ENCODE data around the gene SYT1. TPM values are rescaled to one million over a fixed set of nuclear protein-coding genes. Genes with fewer than 3 reads are reported as not detected.

The SYT1 gene
- total RNA-seq, 3 donors from 2014 or later (not counting 1 experiment from before 2014, with no cell fraction given) = not detected

DNA sequence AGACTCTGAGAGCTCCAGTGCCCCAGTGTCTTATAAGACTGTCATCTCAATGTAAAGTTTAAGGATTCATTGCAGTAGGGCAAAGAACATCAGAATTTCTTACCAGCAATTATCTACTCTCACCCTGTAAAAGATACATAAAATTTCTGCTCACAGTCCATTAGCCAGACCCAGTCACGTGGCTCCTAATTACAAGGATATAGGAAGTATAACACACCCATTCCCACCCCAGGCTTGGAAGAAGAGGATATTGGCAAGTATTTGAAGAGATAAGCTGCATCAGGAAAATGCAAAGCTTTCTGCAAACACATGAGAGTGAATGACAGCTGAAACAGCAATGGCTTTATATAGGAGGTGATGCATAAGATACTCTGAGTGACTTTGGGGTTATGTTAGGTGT, 14.3 kb downstream of the SYT1 start:
- no peak overlapping the region for H3K27ac Mint-ChIP-seq
- no peaks in the 10 kb centered on the region for H3K27me3 Mint-ChIP-seq (ENCODE audit: low read depth in 2 of 2)
- Histone ChIP-seq H3K27me3 (ENCODE audit: control insufficient read depth, insufficient read depth, low read length) (no peaks in the 10 kb centered on the region), H3K4me1 (ENCODE audit: control insufficient read depth, insufficient read depth, low read length) (no peaks in the 10 kb centered on the region), H3K9me3 (ENCODE audit: control insufficient read depth, insufficient read depth, low read length) (no peaks in the 10 kb centered on the region), H3K36me3 (ENCODE audit: control insufficient read depth, insufficient read depth, low read length) (no peaks in the 10 kb centered on the region), H3K4me3 (ENCODE audit: low read length) (no peak overlapping the region), H3K27ac (ENCODE audit: low read length) (no peak overlapping the region)
- intact Hi-C loops (cut with micrococcal nuclease) = no loop called here
- TF ChIP-seq, protein P1, sequence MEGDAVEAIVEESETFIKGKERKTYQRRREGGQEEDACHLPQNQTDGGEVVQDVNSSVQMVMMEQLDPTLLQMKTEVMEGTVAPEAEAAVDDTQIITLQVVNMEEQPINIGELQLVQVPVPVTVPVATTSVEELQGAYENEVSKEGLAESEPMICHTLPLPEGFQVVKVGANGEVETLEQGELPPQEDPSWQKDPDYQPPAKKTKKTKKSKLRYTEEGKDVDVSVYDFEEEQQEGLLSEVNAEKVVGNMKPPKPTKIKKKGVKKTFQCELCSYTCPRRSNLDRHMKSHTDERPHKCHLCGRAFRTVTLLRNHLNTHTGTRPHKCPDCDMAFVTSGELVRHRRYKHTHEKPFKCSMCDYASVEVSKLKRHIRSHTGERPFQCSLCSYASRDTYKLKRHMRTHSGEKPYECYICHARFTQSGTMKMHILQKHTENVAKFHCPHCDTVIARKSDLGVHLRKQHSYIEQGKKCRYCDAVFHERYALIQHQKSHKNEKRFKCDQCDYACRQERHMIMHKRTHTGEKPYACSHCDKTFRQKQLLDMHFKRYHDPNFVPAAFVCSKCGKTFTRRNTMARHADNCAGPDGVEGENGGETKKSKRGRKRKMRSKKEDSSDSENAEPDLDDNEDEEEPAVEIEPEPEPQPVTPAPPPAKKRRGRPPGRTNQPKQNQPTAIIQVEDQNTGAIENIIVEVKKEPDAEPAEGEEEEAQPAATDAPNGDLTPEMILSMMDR (IDR thresholded peaks at IDR 0.05) = no peak
- WGBS (ENCODE audit: insufficient coverage) = no CpG with 5 or more reads among the region's 1 CpG
- ATAC-seq = no peak
- no peak overlapping the region for H3K4me3 Mint-ChIP-seq
- no peaks in the 10 kb centered on the region for H3K4me1 Mint-ChIP-seq
- DNase-seq = no peak
- peaks cover 14 to 16% of the 10 kb centered on the region in 2 donors for H3K9me3 Mint-ChIP-seq
- H3K36me3 Mint-ChIP-seq = no peaks in the 10 kb centered on the region

DNA sequence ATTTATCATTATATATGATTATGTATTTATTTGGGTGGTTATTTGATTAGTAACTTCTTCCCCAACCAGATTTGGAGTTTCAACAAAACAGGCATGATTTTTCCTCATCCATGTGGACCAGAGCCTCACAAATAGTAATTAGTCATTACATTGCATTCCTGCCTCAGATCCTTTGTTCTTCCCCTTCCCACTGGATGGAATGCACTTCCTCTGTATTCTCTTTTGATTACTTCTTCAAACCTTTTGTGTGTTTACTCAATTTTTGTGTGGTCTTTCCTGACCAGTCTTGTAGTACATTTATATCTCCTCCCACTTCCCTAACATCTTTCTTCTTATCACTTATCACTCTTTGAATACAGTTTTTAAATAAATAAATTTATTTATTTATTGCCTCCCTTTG, 15.5 kb downstream of the SYT1 start:
- no peaks in the 10 kb centered on the region for H3K36me3 Mint-ChIP-seq
- ATAC-seq (no peak), DNase-seq (no peak)
- Histone ChIP-seq H3K36me3 (ENCODE audit: control insufficient read depth, insufficient read depth, low read length) (no peaks in the 10 kb centered on the region), H3K27me3 (ENCODE audit: control insufficient read depth, insufficient read depth, low read length) (no peaks in the 10 kb centered on the region), H3K4me1 (ENCODE audit: control insufficient read depth, insufficient read depth, low read length) (no peaks in the 10 kb centered on the region), H3K4me3 (ENCODE audit: low read length) (no peak overlapping the region), H3K9me3 (ENCODE audit: control insufficient read depth, insufficient read depth, low read length) (no peaks in the 10 kb centered on the region), H3K27ac (ENCODE audit: low read length) (no peak overlapping the region)
- intact Hi-C loops (cut with micrococcal nuclease) = no loop called here
- H3K9me3 Mint-ChIP-seq = peaks cover 12 to 13% of the 10 kb centered on the region in 2 donors
- H3K4me3 Mint-ChIP-seq = no peak overlapping the region
- H3K27ac Mint-ChIP-seq = no peak overlapping the region
- H3K27me3 Mint-ChIP-seq (ENCODE audit: low read depth in 2 of 2) = no peaks in the 10 kb centered on the region
- TF ChIP-seq, protein P1 (IDR thresholded peaks at IDR 0.05) = no peak
- H3K4me1 Mint-ChIP-seq = no peaks in the 10 kb centered on the region

DNA sequence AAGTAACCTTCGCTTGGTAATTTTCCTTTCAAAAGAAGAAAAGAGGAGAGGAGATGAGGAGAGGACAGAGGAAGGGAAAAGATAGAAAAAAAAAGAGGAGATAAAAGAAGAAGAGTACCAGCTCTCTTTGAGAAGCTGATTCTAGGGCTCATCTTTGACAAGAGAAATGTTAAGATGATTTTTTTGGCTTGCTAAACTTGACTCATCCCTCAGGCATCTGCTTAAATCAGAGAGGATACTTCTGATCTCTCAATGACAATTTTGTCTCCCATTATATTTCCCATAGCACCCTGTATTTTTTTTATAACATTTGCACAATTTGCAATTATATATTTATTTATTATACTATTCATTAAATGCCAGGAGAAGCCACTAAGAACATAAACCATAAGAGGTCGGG, 17.1 kb downstream of the SYT1 start:
- peaks cover 12 to 16% of the 10 kb centered on the region in 2 donors for H3K9me3 Mint-ChIP-seq
- H3K9me3 ChIP-seq (ENCODE audit: control insufficient read depth, insufficient read depth, low read length) = no peaks in the 10 kb centered on the region
- intact Hi-C loops (cut with micrococcal nuclease) = no loop called here

DNA sequence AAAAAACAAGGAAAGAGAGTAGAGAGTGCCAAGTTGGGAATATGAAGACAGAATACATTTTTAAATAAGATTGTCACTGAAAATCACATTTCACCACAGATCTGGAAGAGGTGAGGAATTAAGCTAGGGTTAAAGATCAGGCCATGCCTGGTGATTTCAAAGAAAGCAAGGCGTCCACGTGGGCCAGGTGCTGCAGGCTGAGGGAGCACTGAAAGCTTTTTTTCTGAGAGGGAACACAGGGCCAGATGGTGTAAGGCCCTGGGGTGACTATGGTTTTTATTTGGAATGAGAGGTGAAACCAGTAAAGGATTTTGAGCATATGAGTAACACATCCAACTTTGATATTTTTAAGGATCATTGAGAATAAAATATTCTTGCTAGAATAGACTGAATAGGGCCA, 20.9 kb downstream of the SYT1 start:
- 80% methylated on average over 2 of the region's 2 CpGs for WGBS (ENCODE audit: insufficient coverage)
- TF ChIP-seq, protein P1 (IDR thresholded peaks at IDR 0.05) = no peak
- no peak for ATAC-seq
- Histone ChIP-seq H3K4me3 (ENCODE audit: low read length) (no peak overlapping the region), H3K27me3 (ENCODE audit: control insufficient read depth, insufficient read depth, low read length) (no peaks in the 10 kb centered on the region), H3K9me3 (ENCODE audit: control insufficient read depth, insufficient read depth, low read length) (no peaks in the 10 kb centered on the region), H3K27ac (ENCODE audit: low read length) (no peak overlapping the region), H3K36me3 (ENCODE audit: control insufficient read depth, insufficient read depth, low read length) (no peaks in the 10 kb centered on the region), H3K4me1 (ENCODE audit: control insufficient read depth, insufficient read depth, low read length) (no peaks in the 10 kb centered on the region)
- intact Hi-C loops (cut with micrococcal nuclease) = no loop called here
- peaks cover 6 to 11% of the 10 kb centered on the region in 2 donors for H3K9me3 Mint-ChIP-seq
- no peaks in the 10 kb centered on the region for H3K36me3 Mint-ChIP-seq
- DNase-seq = no peak
- H3K4me3 Mint-ChIP-seq = no peak overlapping the region
- no peaks in the 10 kb centered on the region for H3K4me1 Mint-ChIP-seq
- no peaks in the 10 kb centered on the region for H3K27me3 Mint-ChIP-seq (ENCODE audit: low read depth in 2 of 2)
- no peak overlapping the region for H3K27ac Mint-ChIP-seq

More for the DNA sequence above, 17.1 kb downstream of the SYT1 start:
- Mint-ChIP-seq H3K27me3 (ENCODE audit: low read depth in 2 of 2) (no peaks in the 10 kb centered on the region), H3K27ac (no peak overlapping the region), H3K4me3 (no peak overlapping the region), H3K4me1 (no peaks in the 10 kb centered on the region), H3K36me3 (no peaks in the 10 kb centered on the region)
- no peaks in the 10 kb centered on the region for H3K36me3 ChIP-seq (ENCODE audit: control insufficient read depth, insufficient read depth, low read length)
- ATAC-seq (no peak), DNase-seq (no peak)
- 91% methylated on average over 1 of the region's 2 CpGs for WGBS (ENCODE audit: insufficient coverage)
- no peaks in the 10 kb centered on the region for H3K4me1 ChIP-seq (ENCODE audit: control insufficient read depth, insufficient read depth, low read length)
- TF ChIP-seq, protein P1 (IDR thresholded peaks at IDR 0.05) = no peak
- no peak overlapping the region for H3K4me3 ChIP-seq (ENCODE audit: low read length)
- H3K27ac ChIP-seq (ENCODE audit: low read length) = no peak overlapping the region
- no peaks in the 10 kb centered on the region for H3K27me3 ChIP-seq (ENCODE audit: control insufficient read depth, insufficient read depth, low read length)

All from natural killer cell (primary cell).